MM.1S (cell line): ENCODE measurements around the gene PSMD6.

Experiments
- DNase-seq: peaks from one replicate; pipeline ENCODE4 v3.0.0-alpha.2; 2015
- H2AFZ ChIP-seq: fragments of 300-600 bp; sonication (generic); 2 replicates; pipeline ENCODE4 v1.6.0; 2016; ENCODE audit warnings: antibody characterized with exemption, low read length
- H3F3A ChIP-seq: fragments of 300-600 bp; sonication (generic); 2 replicates; pipeline ENCODE4 v1.6.1; 2016; ENCODE audit warnings: mild to moderate bottlenecking, antibody characterized with exemption, low read length, moderate library complexity, mixed read lengths; ENCODE audit not compliant: insufficient read depth
- H3K27ac ChIP-seq: fragments of 300-600 bp; sonication (generic); 2 replicates; pipeline ENCODE4 v1.5.1; 2016; ENCODE audit warnings: mild to moderate bottlenecking, low read length
- H3K27me3 ChIP-seq: fragments of 300-600 bp; sonication (generic); replicated peaks from 2 replicates; pipeline ENCODE4 v1.6.0; 2016; ENCODE audit warnings: low read length; ENCODE audit not compliant: insufficient read depth
- H3K36me3 ChIP-seq: fragments of 300-600 bp; sonication (generic); replicated peaks from 2 replicates; pipeline ENCODE4 v1.6.1; 2016; ENCODE audit warnings: mild to moderate bottlenecking, low read length, mixed read lengths; ENCODE audit not compliant: insufficient read depth
- H3K4me1 ChIP-seq: fragments of 300-600 bp; sonication (generic); 2 replicates; pipeline ENCODE4 v1.6.1; 2016; ENCODE audit warnings: low read length, mixed read lengths
- H3K4me2 ChIP-seq: fragments of 300-600 bp; sonication (generic); 2 replicates; pipeline ENCODE4 v1.6.0; 2016; ENCODE audit warnings: low read depth, low read length
- H3K4me3 ChIP-seq: fragments of 300-600 bp; sonication (generic); 2 replicates; pipeline ENCODE4 v1.5.1; 2016; ENCODE audit warnings: low read length, mixed read lengths
- H3K79me2 ChIP-seq: fragments of 300-600 bp; sonication (generic); 2 replicates; pipeline ENCODE4 v1.6.1; 2016; ENCODE audit warnings: mixed run types, low read length, mixed read lengths
- H3K9ac ChIP-seq: fragments of 300-600 bp; sonication (generic); 2 replicates; pipeline ENCODE4 v1.6.1; 2016; ENCODE audit warnings: low read length, mixed read lengths
- H3K9me2 ChIP-seq: fragments of 300-600 bp; sonication (generic); replicated peaks from 2 replicates; pipeline ENCODE4 v1.6.1; 2016; ENCODE audit warnings: mild to moderate bottlenecking, low read length, mixed read lengths; ENCODE audit not compliant: insufficient read depth
- H3K9me3 ChIP-seq: fragments of 300-600 bp; sonication (generic); replicated peaks from 2 replicates; pipeline ENCODE4 v1.6.1; 2016; ENCODE audit warnings: mild to moderate bottlenecking, low read length, mixed read lengths; ENCODE audit not compliant: insufficient read depth
- H4K20me1 ChIP-seq: fragments of 300-600 bp; sonication (generic); 2 replicates; pipeline ENCODE4 v1.6.1; 2016; ENCODE audit warnings: mild to moderate bottlenecking, low read length, moderate library complexity, mixed read lengths; ENCODE audit not compliant: insufficient read depth
- CTCF ChIP-seq: fragments of 300-600 bp; sonication (generic); IDR thresholded peaks from 2 replicates; pipeline ENCODE4 v1.5.1; 2016; ENCODE audit warnings: antibody characterized with exemption, low read length, mixed read lengths
- EZH2 ChIP-seq: fragments of 300-600 bp; sonication (generic); optimal IDR thresholded peaks from 2 replicates; pipeline ENCODE3; 2017; ENCODE audit warnings: low read depth, mild to moderate bottlenecking, antibody characterized with exemption, low read length, mixed read lengths
- EZH2phosphoT487 ChIP-seq: fragments of 300-600 bp; sonication (generic); IDR thresholded peaks from 2 replicates; pipeline ENCODE4 v1.6.1; 2018; ENCODE audit warnings: antibody characterized with exemption, low read length

The PSMD6 gene

GRCh38 chr3:64019271-64019670 is 4.0 kb downstream of the PSMD6 start:
- peaks cover 54% of the 10 kb centered on the region for H3K79me2 ChIP-seq
- H3K4me2 ChIP-seq: no peak overlapping the region
- no peak overlapping the region for H3K27ac ChIP-seq

GRCh38 chr3:64016941-64017620 is 6.2 kb downstream of the PSMD6 start:
- Histone ChIP-seq H3K27ac (no peak overlapping the region), H3K27me3 (no peaks in the 10 kb centered on the region), H4K20me1 (no peaks in the 10 kb centered on the region; the same call in 1 of the 2 replicates), H3K4me3 (no peak overlapping the region), H3K9ac (no peak overlapping the region), H2AFZ (no peak overlapping the region), H3F3A (peaks cover 6% of the 10 kb centered on the region), H3K79me2 (peaks cover 54% of the 10 kb centered on the region), H3K9me2 (no peaks in the 10 kb centered on the region), H3K4me1 (peaks cover 6% of the 10 kb centered on the region), H3K4me2 (no peak overlapping the region), H3K9me3 (no peaks in the 10 kb centered on the region), H3K36me3 (peaks cover 21% of the 10 kb centered on the region)
- DNase-seq: no peak
- TF ChIP-seq CTCF (no peak), EZH2phosphoT487 (no peak), EZH2 (no peak)

More at GRCh38 chr3:64019271-64019670, 4.0 kb downstream of the PSMD6 start:
- Histone ChIP-seq H3K4me1 (peaks cover 15% of the 10 kb centered on the region), H3K4me3 (no peak overlapping the region), H3F3A (peaks cover 6% of the 10 kb centered on the region), H3K9me3 (no peaks in the 10 kb centered on the region), H3K36me3 (peaks cover 12% of the 10 kb centered on the region; the same call in 1 of the 2 replicates), H3K9ac (no peak overlapping the region), H3K9me2 (no peaks in the 10 kb centered on the region), H4K20me1 (no peaks in the 10 kb centered on the region; the same call in 1 of the 2 replicates), H2AFZ (no peak overlapping the region), H3K27me3 (no peaks in the 10 kb centered on the region)
- no peak for TF ChIP-seq CTCF
- TF ChIP-seq EZH2: no peak
- no peak for TF ChIP-seq EZH2phosphoT487
- no peak for DNase-seq

- no peak overlapping the region for H3K4me2 ChIP-seq
- H3K36me3 ChIP-seq: peaks cover 25% of the 10 kb centered on the region
- peaks cover 45% of the 10 kb centered on the region for H3K79me2 ChIP-seq
- no peaks in the 10 kb centered on the region for H3K27me3 ChIP-seq
- no peaks in the 10 kb centered on the region for H3K4me1 ChIP-seq
- H4K20me1 ChIP-seq: 0 out of 2 replicates have a peak, but pooled peaks cover 4% of the 10 kb centered on the region
- DNase-seq: no peak
- H2AFZ ChIP-seq: no peak overlapping the region
- H3K9me2 ChIP-seq: no peaks in the 10 kb centered on the region
- no peaks in the 10 kb centered on the region for H3K9me3 ChIP-seq
- TF ChIP-seq EZH2phosphoT487: no peak
- TF ChIP-seq EZH2: no peak
- no peak for TF ChIP-seq CTCF
- no peak overlapping the region for H3K9ac ChIP-seq
- H3K27ac ChIP-seq: no peak overlapping the region
- H3F3A ChIP-seq: no peaks in the 10 kb centered on the region
- H3K4me3 ChIP-seq: no peak overlapping the region
These were observed 11.6 kb downstream of the PSMD6 start for GRCh38 chr3:64011685-64012084.
